Stimulated activated naive B cell treated with anti-CD40 and anti-IgM and Interleukin-4, amounts not matched to agents 10 μg/mL and 1 μg/mL and 100 μg/mL, for 72 hours (primary cell): ENCODE results near the gene COBL.

Experiments used
- ATAC-seq, 2 donors: fragments of 150-1000 bp; cut with Tn5 transposase; replicated peaks; 2 replicates each; pipeline ENCODE4 v1.10.0; 2021; ENCODE audit warnings: moderate library complexity in 1 of 2
- DNase-seq: peaks from one replicate; pipeline ENCODE4 v3.0.0; 2021
- H3K27ac Mint-ChIP-seq: one replicate; pipeline ENCODE4 v1.8.0; 2022; ENCODE audit warnings: mild to moderate bottlenecking, mixed read lengths
- H3K27me3 Mint-ChIP-seq, 2 donors: one replicate each; pipeline ENCODE4 v1.8.0; 2022; ENCODE audit warnings: mixed read lengths in 2 of 2
- H3K36me3 Mint-ChIP-seq, 2 donors: one replicate each; pipeline ENCODE4 v1.8.0; 2022; ENCODE audit warnings: mixed read lengths in 2 of 2, mild to moderate bottlenecking in 1 of 2
- H3K4me1 Mint-ChIP-seq, 2 donors: one replicate each; pipeline ENCODE4 v1.8.0; 2022; ENCODE audit warnings: mixed read lengths in 2 of 2, mild to moderate bottlenecking in 1 of 2
- H3K4me3 Mint-ChIP-seq, 2 donors: one replicate each; pipeline ENCODE4 v1.8.0; 2022; ENCODE audit warnings: mild to moderate bottlenecking in 2 of 2, mixed read lengths in 2 of 2, moderate library complexity in 1 of 2
- H3K9me3 Mint-ChIP-seq, 2 donors: one replicate each; pipeline ENCODE4 v1.8.0; 2022; ENCODE audit warnings: mixed read lengths in 2 of 2, mild to moderate bottlenecking in 1 of 2

The COBL gene

GRCh38 chr7:51344406-51345138, 28.0 kb upstream of the COBL start:
- ATAC-seq (no peak), DNase-seq (no peak)
- no peaks in the 10 kb centered on the region for H3K36me3 Mint-ChIP-seq
- no peaks in the 10 kb centered on the region for H3K4me1 Mint-ChIP-seq
- no peaks in the 10 kb centered on the region for H3K9me3 Mint-ChIP-seq
- no peak overlapping the region for H3K4me3 Mint-ChIP-seq
- H3K27ac Mint-ChIP-seq = no peak overlapping the region
- peaks cover 7% of the 10 kb centered on the region in 2 donors for H3K27me3 Mint-ChIP-seq

- H3K9me3 Mint-ChIP-seq = no peaks in the 10 kb centered on the region
- ATAC-seq = no peak
- DNase-seq = no peak
- no peak overlapping the region for H3K27ac Mint-ChIP-seq
- peaks cover 7% of the 10 kb centered on the region in 2 donors for H3K27me3 Mint-ChIP-seq
- H3K4me3 Mint-ChIP-seq = no peak overlapping the region
- no peaks in the 10 kb centered on the region for H3K36me3 Mint-ChIP-seq
- H3K4me1 Mint-ChIP-seq = no peaks in the 10 kb centered on the region
Measured at GRCh38 chr7:51340936-51341335, 24.3 kb upstream of the COBL start.

- no peak for DNase-seq
- H3K9me3 Mint-ChIP-seq = no peaks in the 10 kb centered on the region
- no peak overlapping the region for H3K4me3 Mint-ChIP-seq
- no peaks in the 10 kb centered on the region for H3K4me1 Mint-ChIP-seq
- no peaks in the 10 kb centered on the region for H3K36me3 Mint-ChIP-seq
- peaks cover 7% of the 10 kb centered on the region in 2 donors for H3K27me3 Mint-ChIP-seq
- H3K27ac Mint-ChIP-seq = no peak overlapping the region
- no peak for ATAC-seq
Measured at GRCh38 chr7:51340029-51340838, 23.6 kb upstream of the COBL start.

- H3K4me1 Mint-ChIP-seq = no peaks in the 10 kb centered on the region
- no peak overlapping the region for H3K27ac Mint-ChIP-seq
- ATAC-seq (no peak), DNase-seq (no peak)
- no peak overlapping the region for H3K4me3 Mint-ChIP-seq
- peaks cover 0 to 6% of the 10 kb centered on the region in 2 donors for H3K27me3 Mint-ChIP-seq
- no peaks in the 10 kb centered on the region for H3K36me3 Mint-ChIP-seq
- no peaks in the 10 kb centered on the region for H3K9me3 Mint-ChIP-seq
Measured at GRCh38 chr7:51335057-51335456, 18.4 kb upstream of the COBL start.

GRCh38 chr7:51329696-51330263, 13.2 kb upstream of the COBL start:
- no peaks in the 10 kb centered on the region for H3K4me1 Mint-ChIP-seq
- peaks cover 4 to 16% of the 10 kb centered on the region in 2 donors for H3K27me3 Mint-ChIP-seq
- H3K36me3 Mint-ChIP-seq = no peaks in the 10 kb centered on the region
- peaks cover 0 to 1% of the 10 kb centered on the region in 2 donors for H3K9me3 Mint-ChIP-seq
- ATAC-seq (no peak), DNase-seq (no peak)
- H3K4me3 Mint-ChIP-seq = no peak overlapping the region
- H3K27ac Mint-ChIP-seq = no peak overlapping the region

- Mint-ChIP-seq H3K4me1 (no peaks in the 10 kb centered on the region), H3K4me3 (no peak overlapping the region), H3K27me3 (peaks cover 4 to 16% of the 10 kb centered on the region in 2 donors), H3K36me3 (no peaks in the 10 kb centered on the region), H3K9me3 (peaks cover 0 to 1% of the 10 kb centered on the region in 2 donors), H3K27ac (no peak overlapping the region)
- DNase-seq (no peak), ATAC-seq (no peak)
Measured at GRCh38 chr7:51328351-51328801, 11.8 kb upstream of the COBL start.

- H3K9me3 Mint-ChIP-seq = peaks cover 0 to 1% of the 10 kb centered on the region in 2 donors
- ATAC-seq (no peak), DNase-seq (no peak)
- H3K36me3 Mint-ChIP-seq = no peaks in the 10 kb centered on the region
- no peak overlapping the region for H3K27ac Mint-ChIP-seq
- H3K4me1 Mint-ChIP-seq = no peaks in the 10 kb centered on the region
- H3K27me3 Mint-ChIP-seq = peaks cover 9 to 16% of the 10 kb centered on the region in 2 donors
- H3K4me3 Mint-ChIP-seq = no peak overlapping the region
Measured at GRCh38 chr7:51327287-51327717, 10.7 kb upstream of the COBL start.

- DNase-seq (no peak), ATAC-seq (no peak)
- H3K4me3 Mint-ChIP-seq = no peak overlapping the region
- peaks cover 9 to 12% of the 10 kb centered on the region in 2 donors for H3K27me3 Mint-ChIP-seq
- peaks cover 0 to 1% of the 10 kb centered on the region in 2 donors for H3K9me3 Mint-ChIP-seq
- no peaks in the 10 kb centered on the region for H3K4me1 Mint-ChIP-seq
- H3K27ac Mint-ChIP-seq = no peak overlapping the region
- H3K36me3 Mint-ChIP-seq = no peaks in the 10 kb centered on the region
Measured at GRCh38 chr7:51326656-51327286, 10.2 kb upstream of the COBL start.

- no peak overlapping the region for H3K27ac Mint-ChIP-seq
- ATAC-seq (no peak), DNase-seq (no peak)
- H3K9me3 Mint-ChIP-seq = peaks cover 0 to 1% of the 10 kb centered on the region in 2 donors
- no peaks in the 10 kb centered on the region for H3K4me1 Mint-ChIP-seq
- peaks cover 9 to 10% of the 10 kb centered on the region in 2 donors for H3K27me3 Mint-ChIP-seq
- H3K4me3 Mint-ChIP-seq = no peak overlapping the region
- no peaks in the 10 kb centered on the region for H3K36me3 Mint-ChIP-seq
Measured at GRCh38 chr7:51325908-51326307, 9.3 kb upstream of the COBL start.

- Mint-ChIP-seq H3K4me1 (no peaks in the 10 kb centered on the region), H3K36me3 (no peaks in the 10 kb centered on the region), H3K27me3 (peaks cover 9 to 10% of the 10 kb centered on the region in 2 donors)
Measured at GRCh38 chr7:51325261-51325676, 8.7 kb upstream of the COBL start.

GRCh38 chr7:51324206-51324898, 7.7 kb upstream of the COBL start:
- no peak for DNase-seq
- no peaks in the 10 kb centered on the region for H3K4me1 Mint-ChIP-seq
- no peak overlapping the region for H3K27ac Mint-ChIP-seq
- H3K9me3 Mint-ChIP-seq = peaks cover 0 to 1% of the 10 kb centered on the region in 2 donors
- no peak overlapping the region for H3K4me3 Mint-ChIP-seq
- ATAC-seq = no peak
- peaks cover 13 to 14% of the 10 kb centered on the region in 2 donors for H3K27me3 Mint-ChIP-seq
- no peaks in the 10 kb centered on the region for H3K36me3 Mint-ChIP-seq

More at GRCh38 chr7:51325261-51325676, 8.7 kb upstream of the COBL start:
- ATAC-seq (no peak), DNase-seq (no peak)
- Mint-ChIP-seq H3K4me3 (no peak overlapping the region), H3K27ac (no peak overlapping the region), H3K9me3 (peaks cover 0 to 1% of the 10 kb centered on the region in 2 donors)

GRCh38 chr7:51321961-51322515, 5.4 kb upstream of the COBL start:
- Mint-ChIP-seq H3K36me3 (no peaks in the 10 kb centered on the region), H3K27ac (no peak overlapping the region), H3K27me3 (peaks cover 30% of the 10 kb centered on the region in 2 donors), H3K9me3 (no peaks in the 10 kb centered on the region), H3K4me3 (no peak overlapping the region), H3K4me1 (peaks cover 4 to 7% of the 10 kb centered on the region in 2 donors)
- DNase-seq = no peak
- ATAC-seq = no peak

GRCh38 chr7:51318886-51319579, 2.4 kb upstream of the COBL start:
- H3K4me1 Mint-ChIP-seq = peaks cover 12 to 15% of the 10 kb centered on the region in 2 donors

More at GRCh38 chr7:51318886-51319579, 2.4 kb upstream of the COBL start:
- no peak for DNase-seq
- ATAC-seq = no peak
- Mint-ChIP-seq H3K36me3 (no peaks in the 10 kb centered on the region), H3K27ac (no peak overlapping the region), H3K4me3 (no peak overlapping the region), H3K9me3 (no peaks in the 10 kb centered on the region), H3K27me3 (peaks cover 39 to 52% of the 10 kb centered on the region in 2 donors)
